HG03354 (cell line): Measurements from ENCODE around the gene DDX39A.
"Not testable (repeated sequence)": the region's sequence is repeated elsewhere in the genome, so short reads cannot be mapped to it uniquely, and the experiment has no call there.

ENCODE experiments used
- ATAC-seq: cut with Tn5 transposase; IDR thresholded peaks from one replicate; pipeline ENCODE4 v1.9.1; 2021; ENCODE audit warnings: mild to moderate bottlenecking; ENCODE audit not compliant: unreplicated experiment, poor library complexity, severe bottlenecking

Gene DDX39A

DNA sequence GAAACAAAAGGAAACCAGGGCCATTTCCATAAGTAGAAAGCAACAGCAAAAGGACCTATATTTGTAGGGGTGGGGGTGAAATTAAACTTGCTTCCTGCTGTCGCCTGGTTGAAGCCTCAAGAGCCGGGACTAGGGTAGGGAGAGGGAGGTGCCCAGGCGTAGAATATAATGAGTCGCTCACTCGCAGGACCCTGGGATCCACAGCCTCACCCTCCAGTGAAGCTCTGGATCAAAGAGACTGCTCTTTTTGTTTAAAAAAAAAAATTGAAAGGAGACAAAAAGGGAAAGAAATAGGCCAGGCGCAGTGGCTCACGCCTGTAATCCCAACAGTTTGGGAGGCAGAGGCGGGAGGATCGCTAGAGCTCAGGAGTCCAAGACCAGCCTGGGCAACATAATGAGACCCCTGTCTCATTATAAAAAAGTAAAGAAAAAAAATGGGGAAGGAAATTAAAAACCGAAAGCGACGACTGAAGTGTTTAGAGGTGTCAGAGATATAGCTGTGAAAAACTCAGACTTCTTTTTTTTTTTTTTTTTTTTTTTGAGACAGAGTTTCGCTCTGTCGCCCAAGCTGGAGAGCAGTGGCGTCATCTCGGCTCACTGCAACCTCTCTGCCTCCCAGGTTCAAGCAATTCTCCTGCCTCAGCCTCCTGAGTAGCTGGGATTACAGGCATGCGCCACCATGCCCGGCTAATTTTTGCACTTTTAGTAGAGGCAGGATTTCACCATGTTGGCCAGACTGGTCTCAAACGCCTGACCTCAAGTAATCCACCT, 48.8 kb downstream of the DDX39A start:
- ATAC-seq = no peak

DNA sequence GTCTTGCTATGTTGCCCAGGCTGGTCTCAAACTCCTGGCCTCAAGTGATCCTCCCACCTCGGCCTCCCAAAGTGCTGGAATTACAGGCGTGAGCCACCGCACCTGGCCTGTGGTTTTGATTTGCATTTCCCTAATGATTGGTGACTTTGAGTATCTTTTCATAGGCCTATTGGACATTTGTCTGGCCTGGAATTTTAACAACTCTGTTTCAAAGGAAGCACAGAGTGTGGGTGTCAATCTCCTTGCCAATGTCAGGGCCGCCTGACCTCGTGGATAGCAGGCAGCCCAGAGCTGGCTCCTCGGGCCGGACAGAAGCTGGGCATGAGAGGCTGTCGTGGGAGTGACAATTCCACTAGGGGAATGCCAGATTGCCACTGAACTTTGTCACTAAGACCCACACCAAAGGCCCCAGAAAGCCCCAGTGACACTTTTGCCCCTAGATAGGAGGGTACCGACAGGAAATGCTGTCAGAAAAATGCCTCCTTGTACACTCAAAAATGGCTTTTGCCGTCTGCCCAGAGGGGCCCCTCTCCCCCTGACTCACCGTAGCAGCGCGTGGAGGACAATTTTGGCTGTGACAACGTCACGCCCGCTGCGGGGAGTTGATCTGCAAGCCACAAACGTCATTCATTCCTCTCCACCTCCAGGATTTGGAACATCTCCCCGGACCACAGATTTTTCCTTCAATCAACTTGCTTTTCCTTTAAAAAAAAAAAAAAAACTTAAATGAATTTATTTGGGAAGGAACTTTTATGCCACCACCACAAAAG, 49.6 kb downstream of the DDX39A start:
- peak; percentile 47 for ATAC-seq

DNA sequence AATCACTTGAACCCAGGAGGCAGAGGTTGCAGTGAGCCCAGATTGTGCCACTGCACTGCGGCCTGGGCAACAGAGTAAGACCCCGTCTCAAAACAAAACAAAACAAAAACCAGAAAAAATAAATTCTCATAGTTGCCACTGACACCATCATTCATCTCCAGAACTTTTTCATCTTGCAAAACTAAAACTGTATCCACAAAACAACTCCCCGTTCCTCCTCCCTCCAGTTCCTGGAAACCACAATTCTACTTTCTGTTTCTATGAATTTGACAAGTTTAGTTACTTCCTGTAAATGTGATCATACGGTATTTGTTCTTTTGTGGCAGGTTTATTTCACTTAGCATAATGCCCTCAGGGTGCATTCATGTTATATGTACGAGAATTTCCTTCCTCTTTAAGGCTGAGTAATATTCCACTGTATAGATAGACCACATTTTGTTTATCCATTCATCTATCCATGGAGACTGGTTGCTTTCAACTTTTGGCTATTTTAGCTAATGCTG, 51.1 kb downstream of the DDX39A start:
- no peak for ATAC-seq

DNA sequence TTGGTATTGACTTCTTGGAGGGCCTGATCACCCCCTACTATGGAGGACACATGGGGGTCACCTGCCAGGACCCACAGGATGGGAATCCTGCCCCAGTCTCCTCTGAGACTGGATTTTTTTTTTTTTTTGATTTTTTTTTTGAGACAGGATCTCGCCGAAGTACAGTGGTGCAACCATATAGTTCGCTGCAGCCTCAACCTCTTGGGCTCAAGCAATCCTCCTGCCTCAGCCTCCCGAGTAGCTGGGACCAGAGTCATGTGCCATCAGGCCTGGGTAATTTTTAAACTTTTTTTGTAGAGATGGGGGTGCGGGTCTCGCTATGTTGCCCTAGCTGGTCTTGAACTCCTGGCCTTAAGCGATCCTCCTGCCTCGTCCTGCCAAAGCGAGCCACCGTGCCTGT, 52.1 kb downstream of the DDX39A start:
- ATAC-seq = no peak

DNA sequence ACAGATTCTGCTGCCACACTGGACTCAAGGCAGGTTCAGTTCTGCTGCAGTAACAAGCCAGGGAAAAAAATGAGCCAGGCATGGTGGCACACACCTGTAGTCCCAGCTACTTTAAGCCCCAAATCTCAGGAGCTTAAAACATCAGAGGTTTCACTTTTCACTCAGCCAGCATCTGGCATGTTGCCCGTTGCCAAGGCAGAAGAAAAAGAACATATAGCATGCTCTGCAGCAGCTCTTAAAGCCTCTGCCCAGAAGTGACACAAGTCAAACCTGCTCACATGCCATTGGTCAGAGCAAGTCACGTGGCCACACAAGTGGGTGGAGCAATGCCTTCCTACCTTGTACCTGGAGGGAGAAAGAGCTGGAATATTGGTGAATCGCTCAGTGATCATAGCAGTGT, 52.6 kb downstream of the DDX39A start:
- no peak for ATAC-seq

DNA sequence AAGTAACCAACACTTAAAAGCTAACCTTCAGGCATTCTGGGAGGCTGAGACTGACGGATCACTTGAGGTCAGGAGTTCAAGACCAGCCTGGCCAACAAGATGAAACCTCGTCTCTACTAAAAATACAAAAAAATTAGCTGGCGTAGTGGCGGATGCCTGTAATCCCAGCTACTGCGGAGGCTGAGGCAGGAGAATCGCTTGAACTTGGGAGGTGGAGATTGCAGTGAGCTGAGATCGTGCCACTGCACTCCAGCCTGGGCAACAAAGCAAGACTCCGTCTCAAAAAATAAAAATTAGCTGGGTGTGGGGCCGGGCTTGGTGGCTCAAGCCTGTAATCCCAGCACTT, 55.1 kb downstream of the DDX39A start:
- not testable (repeated sequence) for ATAC-seq

DNA sequence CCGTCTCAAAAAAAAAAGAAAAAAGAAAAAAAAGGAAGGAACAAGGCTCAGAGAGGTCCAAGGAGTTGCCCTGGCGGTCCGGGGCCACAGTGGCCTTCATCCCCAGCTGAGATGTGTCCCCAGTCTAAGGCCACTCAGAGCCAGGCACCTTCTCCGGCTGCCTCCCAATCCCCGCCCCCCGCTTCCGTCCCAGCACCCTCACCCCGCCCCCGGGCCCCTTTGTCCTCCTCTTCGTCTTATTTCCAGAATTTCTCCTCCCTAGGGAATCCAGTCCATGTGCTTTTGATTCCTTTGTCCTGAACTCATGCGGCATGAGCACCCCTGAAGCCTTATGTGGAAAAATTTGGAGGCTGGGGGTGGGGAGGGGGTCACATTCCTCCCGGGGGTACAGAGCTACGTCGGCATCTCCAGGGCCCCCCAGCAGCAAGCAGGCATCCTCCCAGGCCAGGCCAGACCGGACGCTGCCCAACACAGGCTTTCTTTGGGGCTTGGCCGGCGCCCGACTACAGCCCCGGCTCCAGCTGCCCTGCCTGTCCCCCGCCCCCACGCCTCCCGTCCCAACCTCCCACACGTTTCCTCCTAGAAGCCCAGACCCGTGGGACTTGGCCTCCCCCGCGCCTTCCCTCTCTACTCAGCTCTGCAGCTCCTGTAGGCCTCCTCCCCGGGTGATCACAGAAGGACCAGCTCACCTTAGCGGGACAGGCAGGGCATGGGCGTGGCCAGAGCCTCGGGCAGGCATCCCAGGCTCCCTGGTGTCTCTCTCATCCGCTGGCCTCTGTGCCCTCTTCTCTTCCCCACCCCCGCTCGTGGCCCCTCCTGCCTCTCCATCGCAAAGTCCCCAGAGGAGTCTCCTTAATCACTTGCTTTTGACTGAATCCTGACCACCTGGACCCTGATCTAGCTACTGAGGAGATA, 55.7 kb downstream of the DDX39A start:
- no peak for ATAC-seq

DNA sequence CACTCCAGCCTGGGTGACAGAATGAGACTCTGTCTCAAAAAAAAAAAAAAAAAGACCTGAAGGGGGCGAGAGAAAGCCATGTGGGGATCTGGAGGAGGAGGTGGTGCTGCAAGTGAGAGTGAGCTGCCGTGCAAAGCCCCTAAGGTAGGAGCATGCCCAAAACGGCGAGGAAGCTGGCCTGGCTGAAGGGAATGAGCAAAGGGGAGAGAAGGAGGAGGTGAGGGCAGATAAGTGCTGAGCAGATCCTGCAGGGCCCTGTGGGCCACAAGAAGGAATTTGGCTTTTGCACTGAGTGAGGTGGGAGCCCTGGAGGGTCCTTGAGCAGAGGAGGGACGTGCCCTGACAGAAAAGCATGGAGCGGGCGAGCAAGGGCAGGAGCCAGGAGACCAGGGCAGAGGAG, 57.3 kb downstream of the DDX39A start:
- no peak for ATAC-seq
